Ramos (cell line): ENCODE data around the gene GAB2.
"Not testable (repeated sequence)": the region's sequence is repeated elsewhere in the genome, so short reads cannot be mapped to it uniquely, and the experiment has no call there.

Experiments
- in situ Hi-C: fragments of 300-500 bp; cut with MboI; formaldehyde crosslinking; loops from one replicate; pipeline ENCODE4 v1.14.3; 2022; ENCODE audit warnings: low sequenced_read_pairs; ENCODE audit not compliant: unreplicated experiment

GAB2 gene

GRCh38 chr11:78323363-78323762 is 94.3 kb downstream of the GAB2 start:
- in situ Hi-C loops, result no loop called here

GRCh38 chr11:78319453-78319955 is 98.1 kb downstream of the GAB2 start:
- in situ Hi-C loops, result no loop called here

- in situ Hi-C loops, result no loop called here
Observed at GRCh38 chr11:78318321-78319114, 99.1 kb downstream of the GAB2 start.

GRCh38 chr11:78315724-78316123 is 101.9 kb downstream of the GAB2 start:
- in situ Hi-C loops, result no loop called here

GRCh38 chr11:78314762-78315161 is 102.9 kb downstream of the GAB2 start:
- in situ Hi-C loops, result no loop called here

- in situ Hi-C loops, result no loop called here
Observed at GRCh38 chr11:78313898-78314297, 103.7 kb downstream of the GAB2 start.

- in situ Hi-C loops, result no loop called here
Observed at GRCh38 chr11:78313181-78313795, 104.3 kb downstream of the GAB2 start.

GRCh38 chr11:78312712-78313111 is 104.9 kb downstream of the GAB2 start:
- in situ Hi-C loops, result no loop called here

GRCh38 chr11:78311702-78312371 is 105.8 kb downstream of the GAB2 start:
- in situ Hi-C loops, result no loop called here

GRCh38 chr11:78310500-78310909 is 107.1 kb downstream of the GAB2 start:
- in situ Hi-C loops, result no loop called here

GRCh38 chr11:78304201-78304600 is 113.4 kb downstream of the GAB2 start:
- in situ Hi-C loops, result no loop called here

- in situ Hi-C loops, result no loop called here
Observed at GRCh38 chr11:78300108-78300839, 117.3 kb downstream of the GAB2 start.

GRCh38 chr11:78299000-78299710 is 118.5 kb downstream of the GAB2 start:
- in situ Hi-C loops, result no loop called here

- in situ Hi-C loops, result no loop called here
Observed at GRCh38 chr11:78298291-78298771, 119.3 kb downstream of the GAB2 start.

- in situ Hi-C loops, result no loop called here
Observed at GRCh38 chr11:78295991-78296930, 121.4 kb downstream of the GAB2 start.

GRCh38 chr11:78295347-78295746 is 122.3 kb downstream of the GAB2 start:
- in situ Hi-C loops, result no loop called here

GRCh38 chr11:78294100-78294499 is 123.5 kb downstream of the GAB2 start:
- in situ Hi-C loops, result not testable (repeated sequence)

GRCh38 chr11:78293536-78293935 is 124.1 kb downstream of the GAB2 start:
- in situ Hi-C loops, result no loop called here
